ENCODE results near the gene RER1.

DNA sequence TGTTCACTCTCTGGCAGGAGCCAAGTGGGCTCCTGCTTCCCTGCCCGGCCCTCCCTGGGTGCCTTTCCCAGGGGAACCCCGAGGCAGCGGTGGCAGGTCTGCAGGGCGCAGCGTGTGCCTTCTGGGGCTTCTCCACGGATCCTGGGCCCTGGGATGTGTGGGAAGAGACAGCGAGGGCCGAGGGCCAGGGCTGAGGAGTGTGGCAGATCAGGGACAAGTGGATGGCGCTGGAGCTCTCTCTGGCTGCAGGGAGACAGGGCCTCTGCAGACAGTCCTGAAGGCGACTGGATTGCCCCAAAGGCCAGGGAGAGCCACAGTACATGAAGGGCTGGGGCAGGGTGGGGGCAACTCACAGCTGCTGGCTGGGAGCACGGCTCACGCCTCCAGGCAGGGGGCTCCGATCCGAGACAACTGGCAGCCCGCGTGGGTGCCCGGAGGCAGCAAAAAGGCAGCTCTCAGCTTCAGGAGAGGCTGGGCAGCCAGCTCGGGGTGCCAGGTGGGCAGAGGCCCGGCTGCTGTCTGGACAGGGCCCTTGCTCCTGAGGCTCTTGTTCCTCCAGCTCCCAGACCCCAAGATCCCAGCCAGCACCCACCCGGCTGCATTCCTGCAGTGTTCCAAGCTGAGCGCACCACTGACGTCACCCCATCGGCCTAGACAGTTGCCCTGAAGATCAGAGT is 16.3 kb upstream of the RER1 start:
- TF ChIP-seq, protein P1, sequence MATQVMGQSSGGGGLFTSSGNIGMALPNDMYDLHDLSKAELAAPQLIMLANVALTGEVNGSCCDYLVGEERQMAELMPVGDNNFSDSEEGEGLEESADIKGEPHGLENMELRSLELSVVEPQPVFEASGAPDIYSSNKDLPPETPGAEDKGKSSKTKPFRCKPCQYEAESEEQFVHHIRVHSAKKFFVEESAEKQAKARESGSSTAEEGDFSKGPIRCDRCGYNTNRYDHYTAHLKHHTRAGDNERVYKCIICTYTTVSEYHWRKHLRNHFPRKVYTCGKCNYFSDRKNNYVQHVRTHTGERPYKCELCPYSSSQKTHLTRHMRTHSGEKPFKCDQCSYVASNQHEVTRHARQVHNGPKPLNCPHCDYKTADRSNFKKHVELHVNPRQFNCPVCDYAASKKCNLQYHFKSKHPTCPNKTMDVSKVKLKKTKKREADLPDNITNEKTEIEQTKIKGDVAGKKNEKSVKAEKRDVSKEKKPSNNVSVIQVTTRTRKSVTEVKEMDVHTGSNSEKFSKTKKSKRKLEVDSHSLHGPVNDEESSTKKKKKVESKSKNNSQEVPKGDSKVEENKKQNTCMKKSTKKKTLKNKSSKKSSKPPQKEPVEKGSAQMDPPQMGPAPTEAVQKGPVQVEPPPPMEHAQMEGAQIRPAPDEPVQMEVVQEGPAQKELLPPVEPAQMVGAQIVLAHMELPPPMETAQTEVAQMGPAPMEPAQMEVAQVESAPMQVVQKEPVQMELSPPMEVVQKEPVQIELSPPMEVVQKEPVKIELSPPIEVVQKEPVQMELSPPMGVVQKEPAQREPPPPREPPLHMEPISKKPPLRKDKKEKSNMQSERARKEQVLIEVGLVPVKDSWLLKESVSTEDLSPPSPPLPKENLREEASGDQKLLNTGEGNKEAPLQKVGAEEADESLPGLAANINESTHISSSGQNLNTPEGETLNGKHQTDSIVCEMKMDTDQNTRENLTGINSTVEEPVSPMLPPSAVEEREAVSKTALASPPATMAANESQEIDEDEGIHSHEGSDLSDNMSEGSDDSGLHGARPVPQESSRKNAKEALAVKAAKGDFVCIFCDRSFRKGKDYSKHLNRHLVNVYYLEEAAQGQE (IDR thresholded peaks at IDR 0.05; ENCODE audit: borderline replicate concordance), result no peak
- TF ChIP-seq POLR2AphosphoS5 (IDR thresholded peaks at IDR 0.05), result no peak
